ENCODE results near the gene SYNGR3.
"Not testable (repeated sequence)": the region's sequence is repeated elsewhere in the genome, so short reads cannot be mapped to it uniquely, and the experiment has no call there.

Gene SYNGR3

GRCh38 chr16:2009164-2009711 lies 19.5 kb downstream of the SYNGR3 start:
- no peak for DNase-seq

DNA sequence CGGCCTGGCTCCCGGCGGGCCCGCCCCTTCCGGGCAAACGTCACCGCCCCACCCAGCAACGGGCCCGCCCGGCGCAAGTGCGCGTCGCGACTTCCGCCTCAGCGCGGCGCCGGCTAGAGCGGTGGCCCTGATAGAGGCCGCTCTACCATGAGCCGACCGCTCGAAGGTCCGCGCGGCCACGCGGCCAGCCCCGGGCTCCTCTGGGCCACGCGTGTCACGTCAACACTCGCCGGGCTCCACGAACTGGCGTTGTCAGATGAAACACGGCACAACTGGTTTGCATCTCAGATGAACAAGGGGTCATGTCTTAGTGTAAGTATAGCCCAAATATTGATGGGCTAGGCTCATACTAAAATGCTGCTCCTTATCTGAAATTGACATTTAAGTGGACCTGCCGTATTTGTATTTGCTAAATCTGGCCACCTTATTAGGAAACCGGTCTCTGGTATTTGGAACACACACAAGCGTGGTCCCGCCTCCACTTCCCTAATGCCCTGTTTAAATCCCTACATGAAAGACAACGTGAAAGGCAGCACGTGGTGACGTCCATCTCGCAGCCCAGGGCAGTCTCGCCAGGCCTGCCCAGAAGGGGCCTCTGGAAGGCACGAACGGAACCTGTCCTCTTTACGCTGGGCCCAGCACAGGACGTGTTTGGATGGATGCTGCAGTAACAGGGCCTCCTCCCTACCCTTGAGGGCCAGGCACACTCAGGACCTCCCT lies 20.2 kb downstream of the SYNGR3 start, which contains the start of gene ZNF598:
TSS of gene ZNF598 (minus strand) at position 31 of the 720 bp plus-strand sequence.
- DNase-seq = peak; percentile 84 to 92

DNA sequence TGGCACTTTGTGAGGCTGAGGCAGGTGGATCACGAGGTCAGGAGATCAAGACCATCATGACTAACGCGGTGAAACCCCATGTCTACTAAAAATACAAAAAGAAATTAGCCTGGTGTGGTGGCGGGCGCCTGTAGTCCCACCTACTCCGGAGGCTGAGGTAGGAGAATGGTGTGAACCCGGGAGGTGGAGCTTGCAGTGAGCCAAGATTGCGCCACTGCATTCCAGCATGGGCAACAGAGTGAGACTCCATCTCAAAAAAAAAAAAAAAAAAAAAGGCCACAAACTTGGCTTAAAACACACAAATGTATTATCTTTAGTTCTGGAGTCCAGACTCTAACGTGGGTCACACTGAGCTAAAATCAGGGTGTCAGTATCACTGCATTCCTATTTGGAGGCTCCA lies 22.0 kb downstream of the SYNGR3 start:
- DNase-seq = not testable (repeated sequence)

GRCh38 chr16:2013527-2013926 lies 23.8 kb downstream of the SYNGR3 start:
- DNase-seq = no peak

DNA sequence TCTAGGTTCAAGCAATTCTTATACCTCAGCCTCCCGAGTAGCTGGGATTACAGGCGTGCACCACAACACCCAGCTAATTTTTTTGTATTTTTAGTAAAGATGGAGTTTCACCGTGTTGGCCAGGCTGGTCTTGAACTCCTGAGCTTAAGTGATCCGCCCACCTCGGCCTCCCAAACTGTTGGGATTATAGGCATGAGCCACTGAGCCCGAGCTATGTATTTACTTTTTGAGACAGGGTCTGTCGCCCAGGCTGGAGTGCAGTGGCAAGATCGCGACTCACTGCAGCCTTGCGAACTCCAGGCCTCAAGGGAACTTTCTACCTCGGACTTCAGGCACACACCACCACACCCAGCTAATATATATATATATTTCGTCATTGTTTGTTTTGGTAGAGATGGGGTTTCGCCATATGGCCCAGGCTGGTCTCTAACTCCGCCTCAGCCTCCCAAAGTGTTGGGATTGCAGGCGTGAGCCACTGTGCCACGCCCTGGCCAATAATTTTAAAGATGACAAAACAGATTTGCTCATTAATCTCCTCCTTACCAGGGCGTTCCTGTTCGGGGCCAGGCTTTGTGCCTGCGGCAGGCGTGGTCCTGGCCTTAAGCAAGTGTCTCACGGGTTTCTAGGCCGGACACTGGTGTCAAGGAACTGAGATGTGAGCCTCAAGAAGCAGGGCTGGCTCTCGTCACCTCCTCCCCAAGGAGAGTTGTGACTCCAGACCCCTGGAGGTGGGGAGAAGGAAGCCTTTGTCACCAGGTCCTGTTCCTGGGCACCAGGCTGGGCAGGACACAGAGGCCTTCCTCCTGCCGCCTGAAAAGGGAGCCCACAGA lies 25.6 kb downstream of the SYNGR3 start:
- peak; percentile 79 to 93 for DNase-seq

DNA sequence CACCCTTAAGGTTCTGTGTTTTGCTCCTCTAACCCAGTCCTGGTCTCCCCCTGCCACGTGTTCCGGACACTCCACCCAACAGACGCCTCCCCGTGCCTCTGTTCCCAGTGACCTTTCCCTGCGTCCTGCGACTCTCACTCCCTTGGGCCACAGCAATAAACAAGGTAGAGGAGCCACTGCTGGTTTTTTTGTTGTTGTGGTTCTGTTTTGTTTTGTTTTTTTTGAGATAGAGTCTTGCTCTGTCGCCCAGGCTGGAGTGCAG lies 26.1 kb downstream of the SYNGR3 start:
- DNase-seq = no peak

GRCh38 chr16:2016407-2016922 lies 26.7 kb downstream of the SYNGR3 start:
- DNase-seq = no peak

DNA sequence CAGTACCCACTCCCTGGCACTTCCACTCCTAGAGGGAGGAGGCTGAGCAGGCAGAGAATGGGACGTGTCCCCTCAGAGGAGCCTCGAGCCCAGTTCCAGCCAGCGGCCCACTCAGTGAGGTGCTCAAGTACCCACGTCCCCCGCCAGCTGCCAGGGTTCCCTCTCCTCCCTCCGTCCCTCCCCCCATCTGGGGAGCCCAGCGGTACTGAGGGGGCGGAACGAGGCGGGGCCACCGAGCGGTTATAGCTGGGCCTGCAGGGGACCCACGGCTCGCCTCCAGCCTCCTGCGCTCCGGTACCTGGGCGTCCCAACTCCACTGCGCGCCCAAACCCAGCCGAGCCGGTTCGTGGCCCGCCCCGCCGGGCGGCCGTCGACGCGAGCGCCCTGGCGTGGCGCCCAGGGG lies 29.7 kb downstream of the SYNGR3 start, which contains the start of gene NPW:
TSS of gene NPW (plus strand) at position 268 of the 403 bp plus-strand sequence.
- no peak for DNase-seq

GRCh38 chr16:2019921-2020831 lies 30.4 kb downstream of the SYNGR3 start:
- peak in 1 of 2 donors; percentile 4 for DNase-seq

DNA sequence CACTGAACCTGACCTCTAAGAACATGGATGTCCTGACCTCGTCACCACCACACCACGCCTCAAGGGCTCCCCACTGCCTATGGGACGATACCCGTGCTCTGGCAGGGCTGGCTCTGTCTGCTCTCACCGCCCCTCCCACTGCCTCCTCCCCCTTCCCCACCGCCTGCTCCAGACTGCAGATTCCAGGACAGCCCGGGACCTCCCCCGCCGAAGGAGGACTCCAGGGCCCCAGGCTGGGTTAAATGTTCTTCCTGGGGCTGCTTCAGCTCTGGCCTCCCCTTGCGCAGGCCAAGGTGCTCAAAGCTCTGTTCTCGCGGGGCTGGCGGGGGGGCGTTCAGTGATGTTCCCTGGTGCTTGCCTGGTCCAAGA lies 32.9 kb downstream of the SYNGR3 start:
- peak in 1 of 2 donors; percentile 30 for DNase-seq

DNA sequence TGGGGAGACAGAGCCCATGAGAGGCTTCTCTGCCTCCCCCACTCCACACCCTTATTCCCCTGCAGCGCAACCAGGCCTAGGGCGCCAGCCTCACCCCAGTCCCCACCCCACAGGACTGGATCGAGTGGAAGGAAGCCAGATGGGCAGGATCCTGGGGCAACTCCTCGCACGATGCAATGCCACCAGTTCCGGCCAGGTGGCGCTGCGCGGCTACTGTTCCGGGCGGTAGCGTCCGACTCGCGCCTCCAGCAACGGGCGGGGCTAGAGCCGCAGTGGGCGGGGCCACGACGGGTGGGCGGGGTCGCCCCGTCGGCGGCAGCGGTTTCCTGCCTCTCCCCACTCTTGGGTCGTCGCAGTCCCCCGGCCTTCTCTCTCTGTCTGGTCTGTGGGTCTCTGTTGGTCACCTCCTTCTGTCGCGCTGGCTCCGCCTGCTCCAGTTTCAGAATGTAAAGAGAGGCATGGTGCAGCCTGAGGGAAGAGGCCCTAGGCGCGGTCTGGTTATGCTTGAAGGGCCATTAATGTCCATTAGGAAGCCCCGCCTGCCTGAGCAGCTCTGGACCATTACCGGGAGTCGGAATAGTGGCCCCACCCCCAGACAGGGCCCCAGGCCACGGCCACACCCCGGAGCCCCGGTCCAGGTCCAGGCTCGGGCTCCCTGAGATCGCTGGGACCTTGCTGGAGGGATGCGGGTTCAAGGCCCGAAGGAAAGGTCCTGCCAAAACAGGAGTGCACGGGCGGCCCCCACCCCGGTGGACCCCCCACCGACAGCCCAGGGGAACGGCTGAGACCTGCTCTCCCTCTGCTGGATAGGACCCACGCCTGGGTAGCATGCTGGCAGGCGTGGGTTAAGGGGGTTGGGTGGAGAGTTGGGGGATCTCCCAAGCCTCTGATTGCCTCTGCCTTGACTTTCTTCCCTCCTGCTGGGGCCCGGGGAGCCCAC lies 33.6 kb downstream of the SYNGR3 start:
- peak; percentile 92 to 93 for DNase-seq

DNA sequence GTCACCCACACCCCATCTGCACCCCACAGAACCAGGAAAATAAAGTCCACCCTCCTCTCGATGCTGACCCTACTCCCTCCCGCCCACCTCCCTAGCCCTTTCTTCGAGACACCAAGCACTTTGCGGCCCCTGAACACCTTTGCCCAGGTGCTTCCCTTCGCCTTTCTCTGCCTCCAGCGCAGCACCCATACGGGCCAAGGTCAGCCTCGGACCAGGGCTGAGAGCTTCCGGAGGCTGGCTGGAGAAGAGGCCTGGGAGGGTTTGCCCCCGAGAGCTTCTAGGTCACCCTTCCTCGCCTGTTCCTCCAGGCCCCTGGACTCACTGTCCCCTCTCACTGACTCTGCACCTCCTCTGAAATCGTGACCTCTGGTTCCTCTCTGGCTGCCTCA lies 34.3 kb downstream of the SYNGR3 start:
- DNase-seq = no peak

- DNase-seq = no peak
These were observed 35.5 kb downstream of the SYNGR3 start for GRCh38 chr16:2025251-2025650.

GRCh38 chr16:2025878-2026460 lies 36.2 kb downstream of the SYNGR3 start:
- no peak for DNase-seq

DNA sequence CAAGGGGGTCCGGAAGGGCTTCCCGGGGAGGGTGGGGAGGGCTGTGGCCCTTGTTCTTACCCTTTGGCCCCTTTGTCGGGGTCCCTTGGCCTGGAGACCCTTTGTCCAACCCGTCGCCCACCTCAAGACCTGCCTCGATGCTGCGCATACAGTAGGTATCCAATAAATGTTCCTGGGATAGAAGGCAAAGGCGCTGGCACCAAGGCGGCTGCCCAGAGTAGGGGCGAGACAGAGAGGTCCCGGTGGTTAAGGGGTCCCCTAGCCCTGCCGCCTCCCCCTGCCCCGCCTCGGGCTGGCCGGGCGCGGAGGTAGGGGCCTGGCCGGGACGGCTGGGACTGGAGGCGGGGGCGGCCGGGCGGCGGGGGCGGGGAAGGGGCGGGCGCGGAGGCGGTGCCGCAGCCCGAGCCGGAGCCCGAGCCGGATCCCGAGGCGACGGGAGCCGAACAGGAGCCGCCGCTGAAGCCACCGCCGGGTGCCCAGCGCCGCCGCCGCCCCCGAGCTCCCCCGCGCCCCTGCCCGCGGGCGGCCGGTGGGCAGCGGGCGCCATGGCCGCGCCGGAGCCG lies 36.8 kb downstream of the SYNGR3 start, which contains the start of gene NHERF2:
TSS of gene NHERF2 (plus strand) at position 442 of the 563 bp plus-strand sequence. CDS start at position 546, 104 bp downstream.
- DNase-seq = no peak

DNA sequence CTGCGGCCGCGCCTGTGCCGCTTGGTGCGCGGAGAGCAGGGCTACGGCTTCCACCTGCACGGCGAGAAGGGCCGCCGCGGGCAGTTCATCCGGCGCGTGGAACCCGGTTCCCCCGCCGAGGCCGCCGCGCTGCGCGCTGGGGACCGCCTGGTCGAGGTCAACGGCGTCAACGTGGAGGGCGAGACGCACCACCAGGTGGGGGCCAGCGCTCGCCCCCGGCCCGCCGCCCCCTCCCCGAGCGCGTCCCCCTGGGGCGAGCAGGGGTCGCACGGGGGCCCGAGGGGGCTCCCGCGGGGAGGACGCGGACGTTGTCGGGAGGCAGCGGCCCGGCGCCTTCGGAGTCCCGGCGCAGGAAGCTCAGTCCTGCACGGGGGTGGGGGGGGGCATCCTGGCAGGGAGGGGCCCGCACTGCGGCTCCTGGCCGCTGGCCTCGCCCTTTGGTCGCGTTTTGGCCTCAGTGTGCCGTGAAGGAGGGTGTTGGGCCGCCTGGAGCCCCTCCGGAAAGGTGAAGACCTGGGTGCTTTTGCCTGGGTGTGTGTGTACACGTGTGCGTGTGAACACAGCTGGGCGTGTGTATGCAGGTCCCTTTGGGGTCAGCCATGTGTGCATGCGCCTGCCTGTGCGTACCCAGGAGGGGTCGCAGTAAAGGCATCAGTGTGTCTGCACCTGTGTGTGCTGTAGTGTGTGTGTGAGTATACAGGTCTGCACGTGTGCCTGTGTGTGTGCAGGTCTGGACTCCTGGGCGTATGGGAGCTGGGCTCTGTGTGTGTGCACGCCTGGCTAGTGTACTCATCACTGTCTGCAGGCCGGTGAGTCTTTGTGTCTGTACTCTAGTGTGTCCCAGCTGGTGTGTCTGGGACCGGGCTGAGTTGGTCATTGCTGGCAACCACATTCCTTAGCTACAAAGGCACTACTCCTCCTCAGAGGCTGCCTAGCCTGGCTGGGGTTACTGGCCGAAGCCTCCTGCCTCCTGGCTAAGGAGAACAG lies 37.5 kb downstream of the SYNGR3 start:
- peak in 1 of 2 donors; percentile 6 for DNase-seq

GRCh38 chr16:2028146-2028545 lies 38.4 kb downstream of the SYNGR3 start:
- DNase-seq = no peak

DNA sequence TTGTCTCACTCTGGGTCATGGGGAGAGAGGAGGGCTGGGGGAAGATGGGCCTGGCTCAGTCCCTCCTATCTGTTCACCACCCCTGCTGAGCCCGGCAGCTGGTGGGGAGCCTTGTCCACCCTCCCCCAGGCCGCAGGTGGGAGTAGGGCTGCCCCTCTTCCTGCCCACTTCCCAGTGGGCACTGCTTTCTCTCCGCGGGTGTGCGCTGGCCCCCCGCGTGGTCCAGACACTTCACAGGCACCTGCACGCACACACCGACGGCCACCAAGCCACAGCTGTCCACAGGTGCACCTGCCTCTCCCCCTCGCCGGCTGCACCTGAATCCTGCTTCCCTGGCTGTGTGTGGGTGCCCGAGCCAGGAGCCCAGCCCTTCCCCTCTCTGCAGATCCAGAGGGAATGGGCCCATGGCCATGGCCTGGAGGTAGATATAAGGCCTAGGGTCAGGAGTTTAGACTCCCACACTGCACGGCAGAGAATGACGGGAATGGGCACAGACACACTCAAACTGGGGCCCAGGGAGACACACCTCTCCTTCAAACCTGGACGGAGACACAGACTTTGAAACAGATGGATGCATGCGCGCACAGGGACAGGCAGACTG lies 39.0 kb downstream of the SYNGR3 start:
- DNase-seq = no peak

DNA sequence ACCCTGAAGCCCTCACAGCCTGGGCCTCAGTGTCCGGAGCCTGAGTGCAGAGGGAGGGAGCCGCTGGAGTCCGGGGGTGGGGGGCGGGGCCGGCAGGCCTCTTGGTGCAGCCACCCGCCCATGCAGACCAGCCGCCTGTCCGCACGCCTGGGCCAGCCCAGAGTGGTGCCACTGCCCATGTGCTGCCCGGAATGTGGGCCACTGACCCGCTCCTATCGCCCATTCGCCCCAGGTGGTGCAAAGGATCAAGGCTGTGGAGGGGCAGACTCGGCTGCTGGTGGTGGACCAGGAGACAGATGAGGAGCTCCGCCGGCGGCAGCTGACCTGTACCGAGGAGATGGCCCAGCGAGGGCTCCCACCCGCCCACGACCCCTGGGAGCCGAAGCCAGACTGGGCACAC lies 39.6 kb downstream of the SYNGR3 start:
- DNase-seq = no peak

Data from inflammatory macrophage (primary cell).